ENCODE results near the gene ZNF366.

ZNF366 gene

DNA sequence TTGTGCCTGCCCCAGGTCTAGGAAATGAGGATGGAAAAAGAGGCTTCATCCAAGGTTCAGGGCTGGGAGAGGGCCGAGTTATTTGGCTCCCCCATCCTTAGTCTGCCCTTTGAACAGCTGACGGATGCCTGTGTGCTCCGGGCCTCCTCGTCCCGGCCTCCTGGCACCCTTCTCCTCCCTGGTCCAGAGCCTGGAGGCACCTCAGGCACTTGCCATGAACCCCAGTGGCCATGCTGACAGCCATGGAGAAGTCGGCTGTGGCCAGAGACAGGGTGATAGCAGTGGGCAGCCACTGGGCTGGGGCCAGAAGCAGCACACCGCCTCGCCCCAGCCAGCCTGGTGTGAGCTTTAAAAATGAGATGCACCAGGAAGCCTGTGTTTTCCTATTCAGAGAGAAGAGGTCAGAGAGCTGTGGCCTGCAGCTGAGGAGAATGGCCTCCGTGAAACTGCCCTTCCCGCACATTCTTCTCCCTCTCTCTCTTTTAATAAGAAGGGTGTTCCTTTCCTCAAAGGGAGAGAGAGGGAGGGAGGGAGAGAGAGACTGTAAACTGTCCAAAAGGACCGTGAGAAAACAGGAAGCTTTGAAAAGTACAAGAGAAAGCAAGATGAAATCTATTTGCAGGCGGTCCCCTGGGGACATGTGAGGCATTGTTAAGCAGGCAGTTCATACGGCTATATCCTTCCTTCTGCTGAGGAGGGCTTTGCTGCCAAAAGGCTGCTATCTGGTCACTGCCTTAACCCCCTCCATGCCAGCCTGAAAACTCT, 55.3 kb downstream of the ZNF366 start (continued):
- TF ChIP-seq TSHZ1 (tag by site-specific recombination; IDR thresholded peaks at IDR 0.05; ENCODE audit: borderline replicate concordance) (no peak), ZNF221 (tag by site-specific recombination; IDR thresholded peaks at IDR 0.05; ENCODE audit: borderline replicate concordance) (no peak), ZNF280C (tag by site-specific recombination; IDR thresholded peaks at IDR 0.05) (no peak), ZFP37 (tag by site-specific recombination; IDR thresholded peaks at IDR 0.05) (no peak), ZBTB7A (tag by site-specific recombination; IDR thresholded peaks at IDR 0.05; ENCODE audit: low read depth) (no peak), ZNF571 (tag by site-specific recombination; IDR thresholded peaks at IDR 0.05) (no peak), ZNF404 (tag by site-specific recombination; IDR thresholded peaks at IDR 0.05) (no peak), ZNF155 (tag by site-specific recombination; IDR thresholded peaks at IDR 0.05) (no peak)

DNA sequence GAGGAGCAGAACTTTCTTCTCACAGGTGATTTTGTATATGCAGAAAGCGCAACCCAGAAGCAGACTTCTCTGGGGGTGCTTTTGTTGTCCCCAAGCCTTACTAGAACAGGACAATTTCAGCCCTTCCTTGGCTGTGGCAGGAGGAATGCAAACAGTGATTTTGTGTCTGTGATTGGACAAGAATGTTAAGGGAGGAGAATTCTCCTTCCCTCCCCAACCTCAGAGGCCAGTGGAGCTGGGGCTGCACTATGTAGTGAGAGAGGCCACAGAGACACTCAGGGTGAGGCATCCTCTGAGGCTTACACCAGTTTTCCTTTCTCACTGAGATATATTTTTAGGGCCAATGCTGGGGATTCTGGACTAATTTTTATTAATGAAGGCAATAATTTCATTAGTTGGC, 58.8 kb downstream of the ZNF366 start:
- Histone ChIP-seq H3K4me3 (ENCODE audit: low read depth, low read length) (no peak overlapping the region), H3K9me3 (ENCODE audit: control insufficient read depth, insufficient read depth, low read depth, low read length) (no peaks in the 10 kb centered on the region), H3K27ac (ENCODE audit: extremely low read depth, low read depth, low read length) (no peak overlapping the region), H3K36me3 (ENCODE audit: control insufficient read depth in 2 of 2, insufficient read depth in 1 of 2, low read length in 2 of 2) (no peaks in the 10 kb centered on the region), H3K4me1 (ENCODE audit: control insufficient read depth, insufficient read depth, low read length) (no peaks in the 10 kb centered on the region)
- ChIA-PET POLR2A (no interaction called here), CTCF (interaction anchor here (0.6 kb wide), 1 partner anchor 79 kb away, joined by 12 read pairs; no protein-coding TSS in a partner anchor)
- no peak for TF ChIP-seq ZFP69B (tag by site-specific recombination; IDR thresholded peaks at IDR 0.05)
- TF ChIP-seq ZSCAN18 (tag by site-specific recombination; IDR thresholded peaks at IDR 0.05) = no peak
- no peak for TF ChIP-seq OSR2 (tag by site-specific recombination; IDR thresholded peaks at IDR 0.05)
- TF ChIP-seq ZNF398 (tag by site-specific recombination; IDR thresholded peaks at IDR 0.05) = no peak
- TF ChIP-seq KLF1 (tag by site-specific recombination; IDR thresholded peaks at IDR 0.05) = no peak
- TF ChIP-seq ZBTB21 (tag by site-specific recombination; IDR thresholded peaks at IDR 0.05) = no peak
- TF ChIP-seq ZNF433 (tag by site-specific recombination; IDR thresholded peaks at IDR 0.05; ENCODE audit: low read depth) = no peak
- no peak for TF ChIP-seq ZNF624 (tag by site-specific recombination; IDR thresholded peaks at IDR 0.05)
- TF ChIP-seq ZFP3 (tag by site-specific recombination; IDR thresholded peaks at IDR 0.05; ENCODE audit: low read depth) = no peak
- TF ChIP-seq SCRT2 (tag by site-specific recombination; IDR thresholded peaks at IDR 0.05) = no peak
